GM12874 (cell line): ENCODE measurements around the gene TRABD2B.

Experiments used
- TF ChIP-seq, protein P1 (sequence below): IDR thresholded peaks from 2 replicates; pipeline ENCODE4 v1.5.1; 2011; ENCODE audit warnings: low read depth, mild to moderate bottlenecking, control low read depth, low read length, moderate library complexity; ENCODE audit not compliant: insufficient read depth

TRABD2B gene

GRCh38 chr1:47981667-47982350 is 15.4 kb downstream of the TRABD2B start:
- TF ChIP-seq, protein P1, sequence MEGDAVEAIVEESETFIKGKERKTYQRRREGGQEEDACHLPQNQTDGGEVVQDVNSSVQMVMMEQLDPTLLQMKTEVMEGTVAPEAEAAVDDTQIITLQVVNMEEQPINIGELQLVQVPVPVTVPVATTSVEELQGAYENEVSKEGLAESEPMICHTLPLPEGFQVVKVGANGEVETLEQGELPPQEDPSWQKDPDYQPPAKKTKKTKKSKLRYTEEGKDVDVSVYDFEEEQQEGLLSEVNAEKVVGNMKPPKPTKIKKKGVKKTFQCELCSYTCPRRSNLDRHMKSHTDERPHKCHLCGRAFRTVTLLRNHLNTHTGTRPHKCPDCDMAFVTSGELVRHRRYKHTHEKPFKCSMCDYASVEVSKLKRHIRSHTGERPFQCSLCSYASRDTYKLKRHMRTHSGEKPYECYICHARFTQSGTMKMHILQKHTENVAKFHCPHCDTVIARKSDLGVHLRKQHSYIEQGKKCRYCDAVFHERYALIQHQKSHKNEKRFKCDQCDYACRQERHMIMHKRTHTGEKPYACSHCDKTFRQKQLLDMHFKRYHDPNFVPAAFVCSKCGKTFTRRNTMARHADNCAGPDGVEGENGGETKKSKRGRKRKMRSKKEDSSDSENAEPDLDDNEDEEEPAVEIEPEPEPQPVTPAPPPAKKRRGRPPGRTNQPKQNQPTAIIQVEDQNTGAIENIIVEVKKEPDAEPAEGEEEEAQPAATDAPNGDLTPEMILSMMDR = no peak

- TF ChIP-seq, protein P1 = no peak
These were observed 16.7 kb downstream of the TRABD2B start for GRCh38 chr1:47980501-47980900.

- TF ChIP-seq, protein P1 = no peak
These were observed 17.5 kb downstream of the TRABD2B start for GRCh38 chr1:47979724-47980123.

- TF ChIP-seq, protein P1 = no peak
These were observed 18.7 kb downstream of the TRABD2B start for GRCh38 chr1:47978486-47978885.

- TF ChIP-seq, protein P1 = no peak
These were observed 20.5 kb downstream of the TRABD2B start for GRCh38 chr1:47976728-47977127.

DNA sequence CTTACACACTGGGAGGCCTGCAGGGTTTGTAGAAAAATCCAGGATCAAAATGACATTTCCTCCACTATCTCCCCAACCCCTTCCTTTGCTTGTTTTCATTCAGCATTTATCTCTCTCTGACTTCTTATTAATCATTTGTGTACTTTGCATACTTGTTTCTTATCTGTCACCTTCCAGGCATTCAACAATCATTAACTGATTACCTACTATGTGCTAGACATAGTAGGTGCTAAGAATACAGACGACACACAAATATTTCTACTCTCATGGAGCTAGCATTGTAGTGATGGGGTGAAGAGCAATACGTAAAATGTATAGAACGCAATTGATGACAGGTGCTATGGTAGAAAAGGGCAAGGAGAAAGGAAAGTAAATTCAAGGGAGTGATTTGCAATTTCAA is 20.9 kb downstream of the TRABD2B start:
- TF ChIP-seq, protein P1 = no peak

GRCh38 chr1:47975302-47975921 is 21.8 kb downstream of the TRABD2B start:
- TF ChIP-seq, protein P1 = no peak
